ENCODE data around the gene HMGA1.

DNA sequence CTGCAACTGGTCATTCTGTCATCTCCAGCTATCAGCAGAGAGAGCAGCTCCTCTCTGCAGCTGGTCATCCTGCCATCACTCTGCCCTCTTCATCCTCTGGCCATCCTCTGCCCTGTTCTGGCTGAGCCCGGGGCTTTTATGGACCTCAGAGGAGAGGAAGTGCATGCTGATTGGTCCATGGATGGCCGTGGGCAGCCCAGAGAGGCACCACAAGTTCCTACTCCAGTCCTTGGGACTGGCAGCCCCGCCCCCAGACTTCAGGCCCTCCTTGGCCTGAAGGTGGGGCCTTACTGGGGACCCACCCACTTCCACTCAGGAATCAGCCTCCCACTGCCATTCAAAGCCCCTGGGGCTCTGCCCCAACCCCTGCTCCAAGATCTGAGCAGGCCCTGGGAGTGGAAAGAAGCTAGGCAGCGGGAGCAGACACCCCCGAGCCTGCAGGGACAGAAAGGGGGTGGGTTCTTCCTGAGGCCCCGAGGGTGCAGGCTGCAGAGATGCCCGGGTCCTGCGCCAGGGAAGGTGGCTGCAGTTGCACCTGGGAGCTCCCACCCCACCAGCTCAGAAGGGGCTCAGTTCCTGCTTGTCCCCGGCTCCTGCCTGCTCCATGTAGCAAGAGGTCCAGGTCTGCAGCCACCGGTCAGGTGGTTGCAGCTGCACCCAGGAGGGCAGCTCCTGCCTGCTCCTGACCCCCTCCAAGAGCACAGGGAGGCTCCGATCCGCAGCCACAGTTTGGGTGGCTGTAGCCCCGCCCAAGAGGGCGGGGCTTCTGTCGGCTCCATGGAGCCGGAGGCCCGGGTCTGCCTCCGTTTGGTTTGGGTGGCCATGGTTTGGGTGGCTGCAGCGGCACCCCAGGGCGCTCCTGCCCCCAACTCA is 34.1 kb upstream of the HMGA1 start:
- no peak for TF ChIP-seq EZH2phosphoT487 (IDR thresholded peaks at IDR 0.05; ENCODE audit: borderline replicate concordance)
- no peak for TF ChIP-seq CTCF (conservative IDR thresholded peaks at IDR 0.05; ENCODE audit: low read length)

Data from Loucy (cell line).